ENCODE data around the gene ZNF354C.

ZNF354C gene

DNA sequence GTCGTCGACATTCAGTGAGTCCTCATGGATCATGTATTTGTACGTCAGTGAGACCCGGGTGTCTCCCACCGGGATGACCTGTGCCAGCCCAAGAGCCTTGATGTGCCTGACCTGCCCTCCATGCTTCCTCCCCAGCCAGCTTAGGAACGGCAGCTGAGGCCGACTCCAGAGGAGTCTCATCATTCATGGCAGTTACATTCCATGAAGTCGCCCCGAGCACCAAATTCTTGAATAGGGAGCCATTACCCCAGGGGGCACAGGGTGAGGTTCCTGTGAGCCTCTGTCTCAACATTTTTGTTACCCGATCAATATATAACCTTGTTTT is 67.8 kb downstream of the ZNF354C start:
- no peak for DNase-seq

DNA sequence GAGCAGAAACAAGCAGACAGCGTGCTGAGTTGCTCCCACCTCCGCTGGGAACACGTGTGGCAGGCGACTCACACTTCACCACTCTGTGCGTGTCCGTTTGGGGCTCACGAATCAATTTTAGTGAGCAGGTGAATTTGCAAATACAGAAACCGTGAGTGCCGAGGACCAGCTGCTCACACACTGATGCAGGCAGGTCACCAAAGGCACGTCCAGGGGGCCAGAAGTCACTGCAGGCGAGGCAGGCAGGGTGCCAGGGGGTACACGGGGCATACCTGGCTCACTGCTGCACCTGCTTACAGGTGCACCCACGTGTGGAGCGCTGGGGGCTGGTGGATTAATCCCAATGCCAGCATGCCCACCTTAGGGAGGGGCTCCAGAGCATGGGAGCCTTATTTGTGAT is 68.8 kb downstream of the ZNF354C start:
- DNase-seq, result no peak

DNA sequence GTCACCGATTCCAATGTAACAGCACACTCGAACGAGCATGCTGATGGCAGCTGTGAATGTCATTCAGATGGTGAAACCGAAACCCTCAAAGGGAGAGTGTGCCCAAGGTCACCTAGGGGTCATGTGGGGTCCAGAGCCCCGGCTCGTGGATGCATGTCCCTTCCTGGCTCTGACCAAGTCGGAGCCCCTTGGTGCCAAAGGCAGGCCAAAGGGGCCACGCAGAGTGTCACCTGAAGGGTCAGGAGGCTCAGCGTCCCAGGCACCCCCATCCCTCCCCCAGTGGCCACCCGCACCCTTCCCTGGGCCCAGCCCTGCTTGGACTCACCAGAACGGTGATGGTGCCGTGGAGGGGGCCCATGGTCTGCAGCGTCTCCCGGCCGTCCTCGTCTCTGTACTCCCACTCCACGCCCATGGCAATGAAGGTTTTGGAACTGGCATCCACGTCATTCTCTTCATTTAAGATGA is 69.5 kb downstream of the ZNF354C start:
- no peak for DNase-seq

DNA sequence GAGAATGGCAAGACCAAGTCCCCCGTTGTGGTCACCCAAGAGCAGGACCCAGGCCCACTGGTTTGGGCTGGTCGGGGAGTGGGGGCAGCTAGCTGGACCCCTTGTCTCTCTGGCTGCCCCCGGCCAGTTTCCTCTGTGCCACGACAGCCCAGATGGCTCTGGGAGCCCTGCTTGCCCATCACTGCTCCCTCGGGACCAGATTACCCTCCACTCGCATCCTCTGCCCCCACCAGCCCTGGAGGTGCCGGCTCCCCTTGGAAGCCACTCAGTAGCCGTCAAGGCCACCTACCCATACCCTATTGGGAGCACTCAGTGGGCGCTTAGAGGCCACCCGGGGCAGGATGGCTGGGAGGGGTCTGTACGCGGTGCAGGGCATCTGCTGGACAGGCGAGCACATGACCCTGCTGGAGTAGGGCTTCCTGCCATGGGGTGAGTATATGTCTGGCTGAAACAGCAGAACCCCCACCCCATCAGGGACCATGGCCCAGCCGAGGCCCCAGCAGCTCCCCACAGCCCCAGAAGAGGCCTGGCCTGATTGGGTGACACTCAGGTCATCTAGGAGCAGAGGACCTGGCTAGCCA is 70.0 kb downstream of the ZNF354C start:
- no peak for DNase-seq

DNA sequence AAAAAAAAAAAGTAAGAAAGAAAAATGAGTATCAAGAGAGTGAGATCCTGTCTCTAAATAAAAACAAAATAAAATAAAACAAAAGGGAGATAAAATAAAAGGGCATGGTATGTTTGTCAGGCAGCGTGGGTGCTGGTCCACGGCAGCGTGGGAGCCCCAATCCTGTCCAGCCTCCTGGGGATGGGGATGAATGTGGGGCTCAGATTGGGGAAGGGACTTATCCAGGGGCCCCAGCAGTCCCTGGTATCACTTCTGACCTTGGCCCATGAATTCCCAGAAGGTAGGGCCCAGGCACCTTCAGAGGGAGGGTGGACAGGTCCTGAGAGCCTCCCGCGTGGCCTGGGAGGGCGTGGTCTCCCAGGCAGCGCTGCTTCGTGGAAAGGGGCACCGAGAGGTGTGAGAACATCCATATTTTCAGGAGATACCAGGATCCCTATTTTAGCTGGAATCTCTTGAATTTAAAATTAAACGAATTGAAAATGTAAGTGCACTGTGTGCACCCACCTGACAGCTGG is 71.2 kb downstream of the ZNF354C start:
- no peak for DNase-seq

DNA sequence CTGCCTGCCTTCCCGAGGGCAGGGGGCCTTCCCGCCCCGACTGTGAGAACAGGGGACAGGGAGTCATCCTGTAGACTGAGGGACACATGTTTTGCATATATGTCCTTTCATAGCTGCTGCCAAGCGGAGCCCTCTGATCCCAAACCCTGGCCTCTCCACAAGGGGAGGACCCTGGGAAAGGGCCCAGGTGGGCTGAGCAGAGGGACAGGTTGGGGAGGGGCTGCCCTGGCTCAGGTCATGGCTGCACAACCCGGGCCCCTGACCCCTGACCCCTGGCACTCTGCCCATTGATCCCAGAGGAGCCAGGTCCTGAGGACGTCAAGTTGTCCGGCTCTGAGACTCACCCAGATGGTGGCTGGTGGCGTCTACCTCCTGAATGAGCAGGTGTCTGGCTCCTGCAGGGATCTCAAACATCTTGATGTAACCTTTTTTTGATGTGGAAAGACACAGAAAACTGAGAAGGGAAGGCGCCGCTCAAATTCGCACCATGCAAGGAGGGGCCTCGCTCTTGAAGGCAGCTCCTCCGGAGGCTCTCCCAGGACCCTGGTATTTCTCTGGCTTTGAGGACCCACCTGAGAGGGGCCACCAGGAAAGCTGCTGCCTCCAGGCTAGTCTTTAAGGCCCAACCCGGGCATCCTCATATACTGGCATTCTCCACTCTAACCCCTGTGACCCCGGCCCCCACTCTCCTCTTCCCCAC is 71.9 kb downstream of the ZNF354C start:
- DNase-seq, result no peak

DNA sequence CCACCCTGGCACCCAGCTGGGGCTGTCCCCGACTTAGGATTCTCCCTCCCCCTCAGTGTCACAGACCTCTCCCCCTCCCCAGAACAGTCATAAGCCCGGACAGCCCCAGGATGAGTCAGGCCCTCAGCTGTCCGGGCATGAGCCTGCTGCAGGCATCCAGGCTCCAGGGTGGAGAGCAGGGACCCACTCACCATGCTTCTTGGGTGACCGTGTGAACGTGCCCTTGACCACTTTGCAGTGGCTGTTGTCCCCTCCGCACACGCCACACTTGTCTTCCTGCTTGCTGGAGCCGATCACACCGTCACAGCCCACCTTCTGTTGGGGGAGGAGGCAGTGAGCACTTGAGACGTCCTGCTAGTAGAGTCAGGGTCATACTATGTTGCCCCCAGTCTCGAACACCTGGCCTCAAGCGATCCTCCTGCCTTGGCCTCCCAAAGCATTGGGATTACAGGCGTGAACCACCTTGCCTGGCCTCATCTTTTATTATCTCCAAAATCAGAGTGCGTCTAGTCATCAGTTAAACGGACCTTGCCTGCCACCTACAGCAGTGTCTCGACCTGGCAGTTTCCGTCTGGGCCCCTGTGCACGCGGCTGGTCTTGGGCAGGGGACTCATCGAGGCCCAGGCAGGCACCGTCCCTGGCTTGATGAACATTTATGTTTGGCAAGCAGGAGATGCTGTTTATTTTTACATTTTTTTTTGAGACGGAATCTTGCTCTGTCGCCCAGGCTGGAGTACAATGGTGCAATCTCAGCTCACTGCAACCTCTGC is 72.6 kb downstream of the ZNF354C start:
- DNase-seq, result no peak

All from effector CD4-positive, alpha-beta T cell (primary cell).